Coronary artery (tissue), 2 donors: Measurements from ENCODE around the gene MOB1A.
A peak's percentile ranks its signal among the peaks of the same experiment; 100 is the strongest.

Source experiments
- DNase-seq: peaks from one replicate; pipeline ENCODE4 v3.0.0-alpha.2; 2017; ENCODE audit warnings: low spot score
- H3K27ac ChIP-seq, 2 donors: fragments of 200-600 bp; sonication (generic); one replicate each; pipeline ENCODE4 v1.5.1; 2016 to 2019
- H3K4me3 ChIP-seq: fragments of 200-600 bp; sonication (generic); 2 replicates; pipeline ENCODE4 v1.5.1; 2016; ENCODE audit warnings: mild to moderate bottlenecking, moderate library complexity
- TF ChIP-seq, protein P1 (sequence below): fragments of 200-600 bp; sonication (generic); IDR thresholded peaks from one replicate; pipeline ENCODE4 v1.5.1; 2019; ENCODE audit warnings: antibody characterized with exemption

MOB1A gene

DNA sequence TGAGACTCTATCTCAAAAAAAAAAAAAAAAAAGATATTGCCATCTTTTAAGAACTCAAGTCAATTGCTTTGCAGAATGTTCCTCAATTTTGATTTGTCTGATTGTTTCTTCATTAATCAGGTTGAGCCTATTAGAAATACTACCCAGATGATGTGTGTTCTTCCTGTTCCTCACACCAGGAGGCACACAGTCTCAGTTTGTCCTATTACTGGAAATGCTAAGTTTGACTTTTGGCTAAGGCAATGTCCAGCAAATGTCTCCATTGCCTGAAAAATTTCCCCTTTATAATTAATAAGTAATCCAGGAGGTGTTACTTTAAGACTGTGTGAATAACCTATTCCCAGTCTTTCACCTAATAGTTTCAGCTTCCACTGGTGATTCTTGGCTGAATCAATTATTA, 59.3 kb downstream of the MOB1A start:
- DNase-seq, result no peak
- TF ChIP-seq, protein P1, sequence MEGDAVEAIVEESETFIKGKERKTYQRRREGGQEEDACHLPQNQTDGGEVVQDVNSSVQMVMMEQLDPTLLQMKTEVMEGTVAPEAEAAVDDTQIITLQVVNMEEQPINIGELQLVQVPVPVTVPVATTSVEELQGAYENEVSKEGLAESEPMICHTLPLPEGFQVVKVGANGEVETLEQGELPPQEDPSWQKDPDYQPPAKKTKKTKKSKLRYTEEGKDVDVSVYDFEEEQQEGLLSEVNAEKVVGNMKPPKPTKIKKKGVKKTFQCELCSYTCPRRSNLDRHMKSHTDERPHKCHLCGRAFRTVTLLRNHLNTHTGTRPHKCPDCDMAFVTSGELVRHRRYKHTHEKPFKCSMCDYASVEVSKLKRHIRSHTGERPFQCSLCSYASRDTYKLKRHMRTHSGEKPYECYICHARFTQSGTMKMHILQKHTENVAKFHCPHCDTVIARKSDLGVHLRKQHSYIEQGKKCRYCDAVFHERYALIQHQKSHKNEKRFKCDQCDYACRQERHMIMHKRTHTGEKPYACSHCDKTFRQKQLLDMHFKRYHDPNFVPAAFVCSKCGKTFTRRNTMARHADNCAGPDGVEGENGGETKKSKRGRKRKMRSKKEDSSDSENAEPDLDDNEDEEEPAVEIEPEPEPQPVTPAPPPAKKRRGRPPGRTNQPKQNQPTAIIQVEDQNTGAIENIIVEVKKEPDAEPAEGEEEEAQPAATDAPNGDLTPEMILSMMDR, result no peak
- Histone ChIP-seq H3K4me3 (no peak overlapping the region), H3K27ac (peak overlapping the region in 1 of 2 donors; percentile 76)

DNA sequence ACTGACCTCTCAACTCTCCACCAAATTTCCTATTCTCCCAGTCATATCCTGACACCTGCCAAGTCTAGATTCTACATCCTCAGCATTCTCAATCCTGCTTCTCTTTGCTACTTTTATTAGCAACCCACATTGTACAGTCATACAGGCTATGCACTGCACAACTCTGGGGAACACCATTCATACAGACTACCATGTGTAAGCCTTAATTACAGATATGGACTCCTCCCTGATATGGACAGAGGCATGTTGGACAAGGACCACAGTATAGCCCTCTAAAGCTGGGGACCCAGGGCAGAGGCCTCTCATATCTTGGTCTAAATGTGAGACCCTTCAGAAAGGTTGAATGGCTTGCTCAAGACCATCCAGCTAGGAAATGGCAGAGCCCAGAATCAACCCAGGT, 67.3 kb downstream of the MOB1A start:
- Histone ChIP-seq H3K27ac (no peak overlapping the region), H3K4me3 (no peak overlapping the region)
- no peak for DNase-seq
- TF ChIP-seq, protein P1, result no peak

DNA sequence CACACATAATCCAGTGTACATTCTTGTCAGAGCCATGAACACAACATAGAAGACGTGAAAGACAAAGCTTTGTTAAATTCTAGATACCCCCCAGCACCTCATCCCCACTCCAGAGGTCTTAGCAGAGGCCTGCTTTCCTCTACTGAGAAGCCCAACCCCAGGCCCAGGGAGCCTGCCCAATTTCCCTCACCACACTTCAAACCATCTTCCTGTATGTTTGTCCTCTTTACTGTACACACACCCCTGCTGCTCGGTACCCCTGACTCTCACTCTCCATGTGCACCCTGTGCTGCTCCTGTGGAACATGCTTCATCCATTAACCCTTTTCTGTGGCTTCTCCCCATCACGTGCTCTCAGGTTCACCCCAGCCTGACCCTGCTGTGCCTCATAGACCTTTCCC, 68.1 kb downstream of the MOB1A start:
- Histone ChIP-seq H3K27ac (no peak overlapping the region), H3K4me3 (no peak overlapping the region)
- DNase-seq, result no peak
- TF ChIP-seq, protein P1, result no peak

DNA sequence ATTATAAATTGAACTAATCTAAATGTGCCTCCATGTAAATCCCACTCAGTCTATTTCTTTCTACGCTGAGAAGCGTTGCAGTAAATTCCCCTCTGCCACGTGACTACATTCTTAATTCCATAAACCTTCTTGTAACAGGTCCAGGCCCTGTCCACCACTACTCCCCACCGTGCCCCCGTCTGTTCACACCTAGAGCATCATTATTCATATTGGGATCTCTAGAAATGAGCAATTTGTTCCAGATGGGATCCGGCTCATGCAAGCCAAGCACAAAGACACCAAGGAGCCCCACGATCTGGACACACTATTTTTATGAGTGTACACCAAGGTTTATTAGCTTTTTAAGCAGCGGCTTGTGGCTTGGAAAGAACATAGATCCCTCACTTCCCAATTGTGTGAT, 69.1 kb downstream of the MOB1A start:
- TF ChIP-seq, protein P1, result no peak
- Histone ChIP-seq H3K4me3 (no peak overlapping the region), H3K27ac (no peak overlapping the region)
- no peak for DNase-seq

DNA sequence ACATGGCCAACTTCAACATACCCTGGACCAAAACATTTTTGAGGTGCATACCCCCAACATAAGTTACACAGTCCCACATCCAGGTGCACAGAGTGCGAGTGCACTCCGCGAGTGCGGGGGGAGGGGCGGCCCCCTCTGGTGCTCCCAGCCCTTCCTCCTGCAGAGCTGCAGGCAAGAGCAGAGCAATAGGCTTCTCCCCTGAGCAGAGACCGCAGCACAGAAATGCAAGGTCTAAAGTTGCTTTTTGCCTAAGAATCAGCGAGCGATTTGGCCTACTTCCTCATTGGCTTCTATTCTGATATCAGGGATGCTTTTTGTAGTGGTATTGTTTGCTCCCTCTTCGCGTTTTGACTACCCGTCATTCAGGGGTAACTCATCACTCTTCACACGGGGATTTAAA, 71.6 kb downstream of the MOB1A start:
- TF ChIP-seq, protein P1, result no peak
- no peak for DNase-seq
- H3K4me3 ChIP-seq, result no peak overlapping the region
- no peak overlapping the region for H3K27ac ChIP-seq

DNA sequence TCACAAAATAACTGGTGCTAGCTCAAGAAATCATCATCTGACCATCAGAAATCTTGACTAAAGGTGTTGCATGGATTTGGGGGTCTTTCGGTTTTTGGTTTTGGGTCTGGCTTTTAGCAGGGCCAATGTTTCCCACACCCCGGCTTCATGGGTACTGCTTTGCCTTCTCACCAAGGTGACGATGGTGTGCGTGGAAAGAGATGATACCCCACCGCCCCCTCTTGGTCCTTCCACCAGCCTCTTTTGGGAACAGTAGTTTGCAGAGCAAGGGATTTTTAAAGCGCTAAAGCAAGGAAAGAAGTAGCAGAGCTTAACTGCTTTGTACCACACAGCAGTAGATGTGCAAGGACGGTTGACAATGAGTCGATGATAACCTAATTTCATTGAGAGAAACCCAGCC, 73.3 kb downstream of the MOB1A start:
- no peak overlapping the region for H3K27ac ChIP-seq
- no peak overlapping the region for H3K4me3 ChIP-seq
- no peak for DNase-seq
- TF ChIP-seq, protein P1, result no peak

DNA sequence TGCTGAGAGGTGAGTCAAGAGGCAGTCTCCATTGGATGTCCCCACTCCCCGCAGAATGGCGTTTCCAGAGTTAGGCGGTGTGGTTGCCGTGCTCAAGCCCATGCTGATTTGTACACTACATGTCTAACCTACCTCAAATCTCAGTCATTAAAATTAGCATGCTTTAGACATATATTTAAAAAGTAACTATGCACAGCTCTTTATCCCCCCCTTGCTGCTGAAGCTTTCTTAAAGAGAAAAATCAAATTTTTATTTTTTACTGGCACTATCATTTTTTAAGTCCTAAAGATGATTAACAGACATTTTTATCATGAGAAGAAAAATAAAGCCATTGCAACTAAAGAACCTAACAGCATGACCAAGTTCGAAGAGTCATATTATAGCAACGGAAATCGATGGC, 73.8 kb downstream of the MOB1A start:
- TF ChIP-seq, protein P1, result no peak
- Histone ChIP-seq H3K27ac (no peak overlapping the region), H3K4me3 (no peak overlapping the region)
- no peak for DNase-seq
